ENCODE results near the gene SYNCRIP. TPM values are rescaled to one million over a fixed set of nuclear protein-coding genes. Genes with fewer than 3 reads are reported as not detected.
A peak's percentile ranks its signal among the peaks of the same experiment; 100 is the strongest.

The SYNCRIP gene
- total RNA-seq, 1 experiment from 2014 or later = 221 TPM

GRCh38 chr6:85594197-85594930 is 48.3 kb downstream of the SYNCRIP start:
- TF ChIP-seq EZH2 (IDR thresholded peaks at IDR 0.05; ENCODE audit: borderline replicate concordance, low read depth, low read length, poor library complexity, severe bottlenecking) (no peak), CTCF (conservative IDR thresholded peaks at IDR 0.05; ENCODE audit: low read depth, low read length) (no peak)
- Histone ChIP-seq H3K4me3 (ENCODE audit: low read depth, low read length, poor library complexity, severe bottlenecking) (peak overlapping the region; percentile 81), H3K4me1 (ENCODE audit: insufficient read depth, low read length, poor library complexity, severe bottlenecking) (peaks cover 3% of the 10 kb centered on the region), H3K27me3 (replicated peaks; ENCODE audit: insufficient read depth, low read depth, low read length, poor library complexity) (no peaks in the 10 kb centered on the region), H3K9me3 (ENCODE audit: low read depth, low read length, poor library complexity, severe bottlenecking) (no peaks in the 10 kb centered on the region), H3K36me3 (ENCODE audit: insufficient read depth, low read length, poor library complexity, severe bottlenecking) (no peaks in the 10 kb centered on the region), H3K27ac (ENCODE audit: low read depth, low read length, poor library complexity, severe bottlenecking) (peak overlapping the region; percentile 78)
- ChIA-PET POLR2A (ENCODE audit: low non-redundant PET) (no interaction called here), CTCF (interaction anchor here (0.5 kb wide), 1 partner anchor 208 kb away, joined by 3 read pairs; no protein-coding TSS in a partner anchor)
- intact Hi-C loops (cut with micrococcal nuclease; ENCODE audit: unreplicated experiment) = no loop called here
- no TSS peak for BruUV-seq (replicated peaks)
- peak; percentile 45 for DNase-seq (ENCODE audit: low spot score)

- CTCF ChIA-PET = interaction anchor here (0.5 to 0.7 kb wide), 2 partner anchors 208 to 238 kb away, joined by 3 read pairs; no protein-coding TSS in a partner anchor
- no peaks in the 10 kb centered on the region for H3K27me3 ChIP-seq (replicated peaks; ENCODE audit: insufficient read depth, low read depth, low read length, poor library complexity)
- intact Hi-C loops (cut with micrococcal nuclease; ENCODE audit: unreplicated experiment) = no loop called here
- BruUV-seq (replicated peaks) = no TSS peak
- H3K36me3 ChIP-seq (ENCODE audit: insufficient read depth, low read length, poor library complexity, severe bottlenecking) = no peaks in the 10 kb centered on the region
- TF ChIP-seq CTCF (conservative IDR thresholded peaks at IDR 0.05; ENCODE audit: low read depth, low read length) = no peak
- TF ChIP-seq EZH2 (IDR thresholded peaks at IDR 0.05; ENCODE audit: borderline replicate concordance, low read depth, low read length, poor library complexity, severe bottlenecking) = no peak
- peak within 1 kb of the TSS; percentile 78 for H3K27ac ChIP-seq (ENCODE audit: low read depth, low read length, poor library complexity, severe bottlenecking)
- no peaks in the 10 kb centered on the region for H3K9me3 ChIP-seq (ENCODE audit: low read depth, low read length, poor library complexity, severe bottlenecking)
- peak; percentile 90 for DNase-seq (ENCODE audit: low spot score)
- POLR2A ChIA-PET (ENCODE audit: low non-redundant PET) = interaction anchor here (0.6 kb wide), 1 partner anchor 47 kb away, joined by 3 read pairs; no protein-coding TSS in a partner anchor
- peaks cover 3% of the 10 kb centered on the region for H3K4me1 ChIP-seq (ENCODE audit: insufficient read depth, low read length, poor library complexity, severe bottlenecking)
- peak within 1 kb of the TSS; percentile 81 for H3K4me3 ChIP-seq (ENCODE audit: low read depth, low read length, poor library complexity, severe bottlenecking)
Measured at GRCh38 chr6:85593438-85594196, 49.1 kb downstream of the SYNCRIP start, which contains the start of gene SNX14. Gene SNX14, minus strand, starts transcription at chr6:85593858. Its CDS starts 140 bp downstream, at chr6:85593718.

- no peaks in the 10 kb centered on the region for H3K36me3 ChIP-seq (ENCODE audit: insufficient read depth, low read length, poor library complexity, severe bottlenecking)
- BruUV-seq (replicated peaks) = no TSS peak
- CTCF ChIA-PET = no interaction called here
- intact Hi-C loops (cut with micrococcal nuclease; ENCODE audit: unreplicated experiment) = no loop called here
- no peak overlapping the region for H3K27ac ChIP-seq (ENCODE audit: low read depth, low read length, poor library complexity, severe bottlenecking)
- H3K27me3 ChIP-seq (replicated peaks; ENCODE audit: insufficient read depth, low read depth, low read length, poor library complexity) = no peaks in the 10 kb centered on the region
- no peak for DNase-seq (ENCODE audit: low spot score)
- H3K4me3 ChIP-seq (ENCODE audit: low read depth, low read length, poor library complexity, severe bottlenecking) = no peak overlapping the region
- POLR2A ChIA-PET (ENCODE audit: low non-redundant PET) = no interaction called here
- peaks cover 3% of the 10 kb centered on the region for H3K4me1 ChIP-seq (ENCODE audit: insufficient read depth, low read length, poor library complexity, severe bottlenecking)
- no peaks in the 10 kb centered on the region for H3K9me3 ChIP-seq (ENCODE audit: low read depth, low read length, poor library complexity, severe bottlenecking)
- TF ChIP-seq EZH2 (IDR thresholded peaks at IDR 0.05; ENCODE audit: borderline replicate concordance, low read depth, low read length, poor library complexity, severe bottlenecking) (no peak), CTCF (conservative IDR thresholded peaks at IDR 0.05; ENCODE audit: low read depth, low read length) (no peak)
Measured at GRCh38 chr6:85592033-85592432, 50.7 kb downstream of the SYNCRIP start.
